BLaER1 treated with 17β-estradiol and CSF1 and Interleukin-3, amounts not matched to agents 10 nM and 100 nM (cell line): Measurements from ENCODE around the gene KANK2.
"Not testable (repeated sequence)": the region's sequence is repeated elsewhere in the genome, so short reads cannot be mapped to it uniquely, and the experiment has no call there.

Experiments used
- H3K27ac ChIP-seq, 11 experiments: shearing (Covaris generic); formaldehyde crosslinking; 2 replicates each; pipeline ENCODE4 v1.8.1; 2022
- H3K27me3 ChIP-seq, 11 experiments: shearing (Covaris generic); formaldehyde crosslinking; 2 replicates each; pipeline ENCODE4 v1.8.1; 2022
- H3K36me3 ChIP-seq, 11 experiments: shearing (Covaris generic); formaldehyde crosslinking; 2 replicates each; pipeline ENCODE4 v1.8.1; 2022
- H3K4me1 ChIP-seq, 10 experiments: shearing (Covaris generic); formaldehyde crosslinking; 2 replicates each; pipeline ENCODE4 v1.8.1; 2022
- H3K4me2 ChIP-seq, 11 experiments: shearing (Covaris generic); formaldehyde crosslinking; 2 replicates each; pipeline ENCODE4 v1.8.1; 2022
- H3K4me3 ChIP-seq, 10 experiments: shearing (Covaris generic); formaldehyde crosslinking; 2 replicates each; pipeline ENCODE4 v1.8.1; 2022
- H3K9ac ChIP-seq, 11 experiments: shearing (Covaris generic); formaldehyde crosslinking; 2 replicates each; pipeline ENCODE4 v1.8.1; 2022
- H3K9me3 ChIP-seq, 11 experiments: shearing (Covaris generic); formaldehyde crosslinking; replicated peaks in 1 of 11; 2 replicates each; pipeline ENCODE4 v1.8.1; 2022
- H4K20me1 ChIP-seq, 11 experiments: shearing (Covaris generic); formaldehyde crosslinking; 2 replicates each; pipeline ENCODE4 v1.8.1; 2022
- Cebpa-rat ChIP-seq, 11 experiments: shearing (Covaris generic); IDR thresholded peaks; 2 replicates each; pipeline ENCODE4 v1.8.1; 2022

The KANK2 gene

DNA sequence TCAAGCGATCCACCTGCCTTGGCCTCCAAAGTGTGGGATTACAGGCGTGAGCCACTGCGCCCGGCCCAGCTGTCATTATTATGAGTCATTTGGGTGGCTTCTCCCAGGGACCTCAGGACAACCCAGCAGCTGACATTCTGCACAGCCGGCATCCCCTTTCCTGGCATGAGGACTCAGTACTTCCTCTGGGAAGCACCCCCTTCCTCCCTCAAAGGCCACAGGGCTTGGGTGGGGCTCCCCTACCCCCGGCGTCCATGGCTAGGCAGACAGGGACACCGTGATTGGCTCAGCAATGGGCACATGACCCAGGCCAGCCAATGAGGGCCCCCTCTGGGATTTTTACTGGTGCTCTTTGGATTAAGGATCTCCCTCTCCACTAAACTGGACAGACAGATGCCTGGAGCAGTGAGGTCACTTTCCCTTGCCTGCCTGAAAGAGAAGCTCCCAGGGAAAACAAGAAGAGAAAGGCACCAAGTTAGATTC lies 6.0 kb downstream of the KANK2 start:
- Histone ChIP-seq H3K9me3 (peaks cover 0 to 8% (median 0%) of the 10 kb centered on the region in 11 experiments; a peak in 4 of 22 replicates), H3K4me3 (peak overlapping the region in 7 of 10 experiments; percentile 6 to 78 (median 46); a peak in 9 of 20 replicates), H3K27ac (peak overlapping the region in 10 of 11 experiments; percentile 17 to 90 (median 86); a peak in 21 of 22 replicates), H3K4me1 (peaks cover 85 to 100% (median 98%) of the 10 kb centered on the region in 10 experiments), H3K4me2 (peak overlapping the region; percentile 64 to 98 (median 95)), H3K9ac (peak overlapping the region in 8 of 11 experiments; percentile 12 to 85 (median 76); a peak in 12 of 22 replicates), H3K27me3 (no peaks in the 10 kb centered on the region), H4K20me1 (no peaks in the 10 kb centered on the region; a peak in 3 of 22 replicates), H3K36me3 (peaks cover 11 to 64% (median 39%) of the 10 kb centered on the region in 11 experiments; a peak in 21 of 22 replicates)
- no peak for TF ChIP-seq Cebpa-rat (IDR thresholded peaks at IDR 0.05)

DNA sequence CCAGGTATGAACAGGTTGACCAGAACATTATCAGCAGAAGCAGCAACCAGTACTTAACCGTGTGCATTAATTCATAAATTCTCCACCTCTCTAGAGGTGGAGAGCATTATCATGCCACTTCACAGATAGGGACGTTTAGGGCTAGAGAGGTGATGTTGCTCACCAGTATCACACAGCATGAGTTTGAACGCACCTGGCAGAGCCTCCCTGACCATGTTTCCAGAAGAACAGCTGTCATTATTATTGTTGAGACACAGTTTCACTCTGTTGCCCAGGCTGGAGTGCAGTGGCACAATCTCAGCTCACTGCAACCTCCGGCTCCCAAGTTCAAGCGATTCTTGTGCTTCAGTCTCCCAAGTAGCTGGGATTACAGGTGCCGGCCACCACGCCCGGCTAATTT lies 6.8 kb downstream of the KANK2 start:
- peak overlapping the region in 5 of 11 experiments; percentile 0 to 90 (median 88); a peak in 9 of 22 replicates for H3K27ac ChIP-seq
- H3K9ac ChIP-seq = peak overlapping the region in 3 of 11 experiments; percentile 19 to 75 (median 44); a peak in 4 of 22 replicates
- H3K4me1 ChIP-seq = peaks cover 82 to 100% (median 97%) of the 10 kb centered on the region in 10 experiments
- TF ChIP-seq Cebpa-rat (IDR thresholded peaks at IDR 0.05) = no peak
- no peak overlapping the region for H3K4me3 ChIP-seq
- H3K9me3 ChIP-seq = peaks cover 0 to 8% (median 0%) of the 10 kb centered on the region in 11 experiments; a peak in 4 of 22 replicates
- H3K27me3 ChIP-seq = no peaks in the 10 kb centered on the region
- H3K4me2 ChIP-seq = peak overlapping the region; percentile 12 to 98 (median 94); a peak in 16 of 22 replicates
- no peaks in the 10 kb centered on the region; a peak in 3 of 22 replicates for H4K20me1 ChIP-seq
- peaks cover 11 to 72% (median 45%) of the 10 kb centered on the region in 11 experiments; a peak in 21 of 22 replicates for H3K36me3 ChIP-seq

DNA sequence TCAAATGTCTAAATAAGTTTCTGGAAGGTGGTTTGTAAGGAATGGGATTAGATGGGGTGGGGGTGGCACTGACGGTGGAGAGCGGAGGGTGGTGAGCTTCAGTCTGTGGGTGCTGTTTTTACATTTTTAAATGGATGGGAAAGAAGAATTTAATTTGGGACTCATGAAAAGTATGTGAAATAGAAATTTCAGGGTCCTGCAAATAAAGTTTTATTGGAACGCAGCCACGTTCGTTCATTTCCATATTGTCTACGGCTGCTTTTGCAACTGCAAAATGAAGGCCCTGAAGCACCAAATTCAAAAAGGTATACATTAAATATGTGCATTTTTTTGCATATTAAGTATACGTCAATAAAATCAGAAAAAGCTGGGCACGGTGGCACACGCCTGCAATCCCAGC lies 9.9 kb downstream of the KANK2 start:
- no peak for TF ChIP-seq Cebpa-rat (IDR thresholded peaks at IDR 0.05)
- H4K20me1 ChIP-seq = no peaks in the 10 kb centered on the region; a peak in 2 of 22 replicates
- peak overlapping the region in 2 of 11 experiments; percentile 21 to 31; a peak in 2 of 22 replicates for H3K9ac ChIP-seq
- peaks cover 52 to 77% (median 69%) of the 10 kb centered on the region in 10 experiments for H3K4me1 ChIP-seq
- peaks cover 9 to 85% (median 55%) of the 10 kb centered on the region in 11 experiments; a peak in 21 of 22 replicates for H3K36me3 ChIP-seq
- H3K4me2 ChIP-seq = peak overlapping the region in 9 of 11 experiments; percentile 21 to 57 (median 37); a peak in 18 of 22 replicates
- H3K4me3 ChIP-seq = no peak overlapping the region
- H3K9me3 ChIP-seq = peaks cover 5 to 17% (median 9%) of the 10 kb centered on the region in 11 experiments; a peak in 21 of 22 replicates
- H3K27ac ChIP-seq = peak overlapping the region in 1 of 11 experiments; percentile 15; a peak in 2 of 22 replicates
- H3K27me3 ChIP-seq = no peaks in the 10 kb centered on the region

- no peak for TF ChIP-seq Cebpa-rat (IDR thresholded peaks at IDR 0.05)
Measured at GRCh38 chr19:11182994-11183393, 14.4 kb downstream of the KANK2 start.

DNA sequence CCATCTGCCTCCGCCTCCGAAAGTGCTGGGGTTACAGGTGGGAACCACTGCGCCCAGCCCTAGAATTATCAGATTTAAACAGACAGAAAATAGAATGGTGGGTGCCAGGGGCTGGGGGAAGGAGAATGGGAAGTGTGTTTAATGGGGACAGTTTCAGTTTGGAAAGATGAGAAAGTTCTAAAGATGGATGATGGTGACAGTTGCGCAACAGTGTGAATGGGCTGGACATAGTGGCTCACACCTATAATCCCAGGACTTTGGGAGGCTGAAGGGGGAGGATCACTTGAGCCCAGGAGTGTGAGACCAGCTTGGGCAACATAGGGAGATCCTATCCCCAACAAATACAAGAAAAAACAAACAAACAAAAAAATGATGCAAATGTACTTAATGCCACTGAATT lies 15.9 kb downstream of the KANK2 start:
- H3K4me3 ChIP-seq = no peak overlapping the region
- H3K4me2 ChIP-seq = peak overlapping the region in 10 of 11 experiments; percentile 6 to 88 (median 70); a peak in 16 of 22 replicates
- peaks cover 5 to 10% (median 8%) of the 10 kb centered on the region in 11 experiments; a peak in 21 of 22 replicates for H3K9me3 ChIP-seq
- H3K36me3 ChIP-seq = peaks cover 20 to 71% (median 53%) of the 10 kb centered on the region in 11 experiments
- TF ChIP-seq Cebpa-rat (IDR thresholded peaks at IDR 0.05) = peak; percentile 71 to 96 (median 85); a peak in 21 of 22 replicates
- H3K27me3 ChIP-seq = no peaks in the 10 kb centered on the region
- H4K20me1 ChIP-seq = peaks cover 0 to 9% (median 0%) of the 10 kb centered on the region in 11 experiments; a peak in 4 of 22 replicates
- no peak overlapping the region for H3K27ac ChIP-seq
- peaks cover 34 to 57% (median 48%) of the 10 kb centered on the region in 10 experiments for H3K4me1 ChIP-seq
- no peak overlapping the region for H3K9ac ChIP-seq

More at GRCh38 chr19:11182994-11183393, 14.4 kb downstream of the KANK2 start:
- H3K27ac ChIP-seq = no peak overlapping the region; a peak in 1 of 22 replicates
- H3K4me3 ChIP-seq = no peak overlapping the region
- H3K27me3 ChIP-seq = no peaks in the 10 kb centered on the region
- H3K9me3 ChIP-seq = peaks cover 5 to 10% (median 8%) of the 10 kb centered on the region in 11 experiments; a peak in 21 of 22 replicates
- H3K9ac ChIP-seq = no peak overlapping the region
- H3K4me2 ChIP-seq = no peak overlapping the region
- H4K20me1 ChIP-seq = peaks cover 0 to 6% (median 0%) of the 10 kb centered on the region in 11 experiments; a peak in 3 of 22 replicates
- peaks cover 9 to 71% (median 48%) of the 10 kb centered on the region in 11 experiments; a peak in 21 of 22 replicates for H3K36me3 ChIP-seq
- peaks cover 48 to 72% (median 63%) of the 10 kb centered on the region in 10 experiments for H3K4me1 ChIP-seq

GRCh38 chr19:11180975-11181374 lies 16.4 kb downstream of the KANK2 start:
- H3K9ac ChIP-seq, H3K4me3 ChIP-seq, H3K27me3 ChIP-seq: not testable (repeated sequence)
- peak overlapping the region in 2 of 11 experiments; percentile 45 to 46; a peak in 3 of 22 replicates for H3K27ac ChIP-seq
- peaks cover 0 to 14% (median 0%) of the 10 kb centered on the region in 11 experiments; a peak in 5 of 22 replicates for H4K20me1 ChIP-seq
- H3K36me3 ChIP-seq = peaks cover 23 to 71% (median 53%) of the 10 kb centered on the region in 11 experiments
- H3K4me2 ChIP-seq = peak overlapping the region in 8 of 11 experiments; percentile 66 to 88 (median 78); a peak in 15 of 22 replicates
- H3K9me3 ChIP-seq = peaks cover 5 to 10% (median 8%) of the 10 kb centered on the region in 11 experiments; a peak in 21 of 22 replicates
- H3K4me1 ChIP-seq = peaks cover 34 to 53% (median 44%) of the 10 kb centered on the region in 10 experiments

DNA sequence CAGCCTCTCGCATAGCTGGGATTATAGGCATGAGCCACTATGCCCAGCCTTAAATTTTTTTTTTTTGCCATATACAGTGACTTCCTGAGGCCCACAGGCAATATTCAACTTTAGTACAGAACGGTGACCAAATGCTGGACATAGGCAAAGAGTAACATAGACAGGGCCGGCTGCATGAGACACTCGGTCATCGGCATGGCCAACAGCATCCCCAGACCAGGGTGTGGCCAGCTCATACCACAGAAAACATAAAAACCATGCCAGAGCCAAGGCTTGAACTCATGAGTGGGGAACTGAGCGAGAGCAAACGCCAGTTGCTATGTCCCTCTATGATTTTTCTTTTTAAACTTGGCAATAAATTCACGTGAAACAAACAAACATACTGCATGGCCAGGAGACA lies 17.0 kb downstream of the KANK2 start:
- Histone ChIP-seq H3K9me3 (peaks cover 5 to 10% (median 8%) of the 10 kb centered on the region in 11 experiments; a peak in 21 of 22 replicates), H3K27ac (peak overlapping the region in 10 of 11 experiments; percentile 7 to 62 (median 46); a peak in 13 of 22 replicates), H3K4me2 (peak overlapping the region; percentile 60 to 88 (median 78)), H3K36me3 (peaks cover 29 to 71% (median 56%) of the 10 kb centered on the region in 11 experiments), H3K4me1 (peaks cover 28 to 47% (median 38%) of the 10 kb centered on the region in 10 experiments), H3K9ac (peak overlapping the region in 8 of 11 experiments; percentile 14 to 44 (median 24); a peak in 11 of 22 replicates), H3K4me3 (0 out of 20 replicates have a peak overlapping the region, but pooled peaks of 1 of the 10 experiments have one; percentile 32), H4K20me1 (peaks cover 0 to 18% (median 0%) of the 10 kb centered on the region in 11 experiments; a peak in 5 of 22 replicates), H3K27me3 (no peaks in the 10 kb centered on the region)
- TF ChIP-seq Cebpa-rat (IDR thresholded peaks at IDR 0.05) = no peak

- peaks cover 23 to 41% (median 36%) of the 10 kb centered on the region in 10 experiments for H3K4me1 ChIP-seq
- TF ChIP-seq Cebpa-rat (IDR thresholded peaks at IDR 0.05) = no peak
- H3K9ac ChIP-seq = peak overlapping the region in 9 of 11 experiments; percentile 14 to 44 (median 29); a peak in 13 of 22 replicates
- peak overlapping the region; percentile 60 to 88 (median 78) for H3K4me2 ChIP-seq
- peaks cover 5 to 10% (median 8%) of the 10 kb centered on the region in 11 experiments; a peak in 21 of 22 replicates for H3K9me3 ChIP-seq
- H4K20me1 ChIP-seq = peaks cover 0 to 18% (median 0%) of the 10 kb centered on the region in 11 experiments; a peak in 5 of 22 replicates
- H3K4me3 ChIP-seq = peak overlapping the region in 2 of 10 experiments; percentile 13 to 32; a peak in 1 of 20 replicates
- no peaks in the 10 kb centered on the region for H3K27me3 ChIP-seq
- H3K36me3 ChIP-seq = peaks cover 32 to 71% (median 56%) of the 10 kb centered on the region in 11 experiments
- H3K27ac ChIP-seq = peak overlapping the region in 10 of 11 experiments; percentile 7 to 62 (median 48); a peak in 14 of 22 replicates
Measured at GRCh38 chr19:11179716-11180297, 17.5 kb downstream of the KANK2 start.

GRCh38 chr19:11179145-11179465 lies 18.2 kb downstream of the KANK2 start:
- H4K20me1 ChIP-seq = peaks cover 0 to 18% (median 0%) of the 10 kb centered on the region in 11 experiments; a peak in 6 of 22 replicates
- peaks cover 39 to 71% (median 57%) of the 10 kb centered on the region in 11 experiments for H3K36me3 ChIP-seq
- H3K4me1 ChIP-seq = peaks cover 23 to 39% (median 36%) of the 10 kb centered on the region in 10 experiments
- peaks cover 5 to 10% (median 8%) of the 10 kb centered on the region in 11 experiments; a peak in 21 of 22 replicates for H3K9me3 ChIP-seq
- peak overlapping the region in 1 of 11 experiments; percentile 18; a peak in 2 of 22 replicates for H3K9ac ChIP-seq
- H3K27ac ChIP-seq = peak overlapping the region in 6 of 11 experiments; percentile 7 to 62 (median 52); a peak in 7 of 22 replicates
- H3K4me2 ChIP-seq = peak overlapping the region; percentile 60 to 88 (median 78)
- not testable (repeated sequence) for H3K4me3 ChIP-seq, H3K27me3 ChIP-seq
